Gastroesophageal sphincter (tissue), 4 donors: ENCODE measurements around the gene SEMA5B. TPM values are rescaled to one million over a fixed set of nuclear protein-coding genes. Genes with fewer than 3 reads are reported as not detected.

Source experiments
- ATAC-seq: fragments of 150-250 bp; one replicate; pipeline ENCODE4 v1.9.1; 2016; ENCODE audit warnings: mild to moderate bottlenecking, moderate library complexity
- H3K27ac ChIP-seq, 4 donors: fragments of 200-600 bp; sonication (generic) in 3 of 4; 1 replicate in 3 of 4; 2 replicates in 1 of 4; pipeline ENCODE4 v1.5.1; 2016 to 2019
- H3K27me3 ChIP-seq: fragments of 200-600 bp; sonication (generic); one replicate; pipeline ENCODE4 v1.5.1; 2019
- H3K36me3 ChIP-seq, 2 donors: fragments of 200-600 bp; sonication (generic); one replicate each; pipeline ENCODE4 v1.5.1; 2019; ENCODE audit warnings: control low read depth in 1 of 2
- H3K4me1 ChIP-seq, 3 donors: fragments of 200-600 bp; sonication (generic); 1 replicate in 2 of 3; 2 replicates in 1 of 3; pipeline ENCODE4 v1.5.1; 2016 to 2019; ENCODE audit warnings: control low read depth in 2 of 3
- H3K4me3 ChIP-seq, 2 donors: fragments of 200-600 bp; sonication (generic); one replicate each; pipeline ENCODE4 v1.5.1; 2019; ENCODE audit warnings: mild to moderate bottlenecking in 1 of 2, moderate library complexity in 1 of 2
- H3K9me3 ChIP-seq, 3 donors: fragments of 200-600 bp; sonication (generic); one replicate each; pipeline ENCODE4 v1.5.1; 2017 to 2019; ENCODE audit warnings: control low read depth in 2 of 3
- EP300 ChIP-seq: sonication (generic); formaldehyde crosslinking; IDR thresholded peaks from one replicate; pipeline ENCODE4 v1.6.1; 2017; ENCODE audit warnings: antibody characterized with exemption, mild to moderate bottlenecking
- POLR2A ChIP-seq, 2 donors: fragments of 450-650 bp; IDR thresholded peaks; one replicate each; pipeline ENCODE4 v1.6.1; 2017; ENCODE audit warnings: antibody characterized with exemption in 2 of 2, mild to moderate bottlenecking in 2 of 2, moderate library complexity in 1 of 2
- POLR2AphosphoS5 ChIP-seq: sonication (generic); formaldehyde crosslinking; IDR thresholded peaks from one replicate; pipeline ENCODE4 v1.6.1; 2017; ENCODE audit warnings: antibody characterized with exemption
- WGBS, 2 donors: methylation state at CpG; one replicate each; pipeline ENCODE4 v1.1.5; 2018; ENCODE audit warnings: low coverage in 1 of 2; 5-methylcytosine and 5-hydroxymethylcytosine counted together
- total RNA-seq, 4 donors: library from RNA; depleted of rRNA; stranded (reverse); fragments of >200 nt; gene quantifications; one replicate each; pipeline ENCODE4 v1.1.0, GENCODE V29; 2016
- TF ChIP-seq, protein P1 (sequence below), 4 experiments: fragments of 200-600 bp in 2 of 4; fragments of 450-650 bp in 2 of 4; sonication (generic) in 1 of 4; IDR thresholded peaks; one replicate each; pipeline ENCODE4 v1.5.1; 2017 to 2019; ENCODE audit warnings: antibody characterized with exemption in 4 of 4, mild to moderate bottlenecking in 2 of 4, moderate library complexity in 2 of 4

Gene SEMA5B
- total RNA-seq, 4 donors from 2014 or later: 0.31 to 0.69 (median 0.32) TPM; not detected in 1

DNA sequence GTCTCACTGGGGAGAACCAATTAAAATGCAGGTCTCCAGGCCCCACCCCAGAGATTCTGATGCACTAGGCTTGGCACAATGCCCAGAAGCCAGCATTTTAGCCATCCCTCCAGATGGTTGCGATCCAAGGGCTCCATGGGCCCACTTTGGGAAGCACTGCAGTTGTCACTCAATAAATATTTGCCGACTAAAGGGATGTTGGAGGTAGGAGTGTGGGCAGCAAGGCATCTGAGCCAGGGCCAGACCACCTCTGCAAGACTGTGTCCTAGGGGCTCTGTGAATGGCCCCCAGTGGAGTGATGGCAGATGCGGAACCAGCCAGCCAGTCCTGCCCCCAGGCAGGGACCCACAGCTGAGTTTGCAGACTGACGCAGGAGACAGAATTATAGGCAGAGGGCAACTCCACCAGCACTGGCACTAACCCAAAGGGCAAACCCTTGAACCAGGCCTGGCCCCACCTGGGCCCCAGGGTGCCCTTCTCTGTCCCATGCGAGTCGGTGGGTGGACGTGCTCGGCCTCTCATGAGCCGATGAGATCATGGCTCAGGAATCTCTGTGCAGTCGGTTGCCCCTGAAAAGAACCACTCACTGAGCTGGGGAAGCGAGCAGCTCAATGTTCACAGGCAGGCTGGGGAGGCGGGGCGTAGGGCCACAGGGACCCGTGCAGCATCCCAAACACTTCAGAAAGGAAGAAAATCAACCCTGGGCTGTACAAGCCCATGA lies 49.7 kb downstream of the SEMA5B start:
- Histone ChIP-seq H3K27me3 (no peaks in the 10 kb centered on the region), H3K4me3 (no peak overlapping the region), H3K4me1 (peaks cover 0 to 43% (median 24%) of the 10 kb centered on the region in 3 donors), H3K9me3 (no peaks in the 10 kb centered on the region), H3K36me3 (no peaks in the 10 kb centered on the region), H3K27ac (peak overlapping the region in 2 of 4 donors; percentile 17 to 33)
- WGBS, 2 donors: 60 to 80% methylated on average over 1 to 2 of the region's 14 CpGs
- no peak for TF ChIP-seq POLR2AphosphoS5
- no peak for TF ChIP-seq EP300
- TF ChIP-seq POLR2A (IDR thresholded peaks at IDR 0.05): no peak
- TF ChIP-seq, protein P1, sequence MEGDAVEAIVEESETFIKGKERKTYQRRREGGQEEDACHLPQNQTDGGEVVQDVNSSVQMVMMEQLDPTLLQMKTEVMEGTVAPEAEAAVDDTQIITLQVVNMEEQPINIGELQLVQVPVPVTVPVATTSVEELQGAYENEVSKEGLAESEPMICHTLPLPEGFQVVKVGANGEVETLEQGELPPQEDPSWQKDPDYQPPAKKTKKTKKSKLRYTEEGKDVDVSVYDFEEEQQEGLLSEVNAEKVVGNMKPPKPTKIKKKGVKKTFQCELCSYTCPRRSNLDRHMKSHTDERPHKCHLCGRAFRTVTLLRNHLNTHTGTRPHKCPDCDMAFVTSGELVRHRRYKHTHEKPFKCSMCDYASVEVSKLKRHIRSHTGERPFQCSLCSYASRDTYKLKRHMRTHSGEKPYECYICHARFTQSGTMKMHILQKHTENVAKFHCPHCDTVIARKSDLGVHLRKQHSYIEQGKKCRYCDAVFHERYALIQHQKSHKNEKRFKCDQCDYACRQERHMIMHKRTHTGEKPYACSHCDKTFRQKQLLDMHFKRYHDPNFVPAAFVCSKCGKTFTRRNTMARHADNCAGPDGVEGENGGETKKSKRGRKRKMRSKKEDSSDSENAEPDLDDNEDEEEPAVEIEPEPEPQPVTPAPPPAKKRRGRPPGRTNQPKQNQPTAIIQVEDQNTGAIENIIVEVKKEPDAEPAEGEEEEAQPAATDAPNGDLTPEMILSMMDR (IDR thresholded peaks at IDR 0.05): no peak
- ATAC-seq: no peak

DNA sequence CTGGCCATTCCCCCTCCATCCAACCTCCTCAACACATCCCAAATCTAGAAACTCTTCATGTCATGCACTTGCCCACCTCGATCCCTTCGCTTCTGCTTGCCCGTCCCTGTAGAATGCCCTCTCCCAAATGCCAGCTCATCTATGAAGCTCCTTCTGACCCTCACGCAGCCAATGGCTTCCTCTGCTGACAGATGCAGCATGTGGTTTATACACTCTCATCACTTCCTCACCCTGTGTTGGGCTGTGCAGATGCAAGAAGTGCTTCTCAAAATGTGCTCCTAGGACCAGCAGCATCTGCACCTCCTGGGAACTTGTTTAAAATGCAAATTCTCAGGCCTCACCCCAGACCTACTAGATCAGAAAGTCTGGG lies 51.7 kb downstream of the SEMA5B start:
- Histone ChIP-seq H3K4me3 (no peak overlapping the region), H3K36me3 (no peaks in the 10 kb centered on the region), H3K9me3 (no peaks in the 10 kb centered on the region), H3K4me1 (peaks cover 0 to 32% (median 19%) of the 10 kb centered on the region in 3 donors), H3K27ac (no peak overlapping the region), H3K27me3 (no peaks in the 10 kb centered on the region)
- no peak for TF ChIP-seq POLR2AphosphoS5
- no peak for TF ChIP-seq POLR2A (IDR thresholded peaks at IDR 0.05)
- TF ChIP-seq, protein P1 (IDR thresholded peaks at IDR 0.05): no peak
- TF ChIP-seq EP300: no peak
- 68 to 78% methylated on average over 4 of the region's 4 CpGs for WGBS, 2 donors
- ATAC-seq: no peak

DNA sequence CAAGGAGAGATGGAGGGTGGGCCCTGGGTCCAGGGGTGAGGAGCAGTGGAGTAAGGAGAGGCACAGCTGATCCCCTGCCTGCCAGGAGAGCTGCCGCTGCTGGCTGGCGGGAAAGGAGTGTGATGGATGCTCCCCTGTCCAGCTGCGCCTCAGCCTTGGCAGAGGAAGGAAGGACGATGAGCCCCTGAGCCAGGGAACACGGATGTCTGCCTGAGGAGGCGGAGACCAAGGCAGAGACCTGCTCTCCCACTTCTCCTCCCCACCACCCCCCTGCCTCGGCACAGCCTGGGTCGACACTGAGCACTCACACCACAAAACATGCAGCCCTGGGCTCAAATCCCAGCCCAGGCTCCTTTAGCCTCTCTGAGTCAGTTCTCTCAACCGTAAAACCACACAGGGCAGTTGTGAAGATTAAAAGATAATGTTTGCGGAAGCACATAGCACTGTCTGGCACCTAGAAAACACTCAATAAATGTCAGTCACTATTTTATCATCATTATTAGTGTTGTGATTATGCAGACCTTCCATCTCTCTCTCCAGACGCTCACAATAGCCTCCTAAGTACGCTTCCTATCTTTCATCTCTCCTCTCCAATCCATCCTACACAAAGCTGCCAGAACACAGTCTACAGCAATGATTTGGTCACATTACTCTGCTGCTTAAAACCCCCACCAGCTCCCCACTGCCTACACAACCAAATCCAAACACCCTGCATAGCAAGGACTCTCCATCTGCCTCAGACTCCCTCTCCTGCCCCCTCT lies 52.2 kb downstream of the SEMA5B start:
- no peaks in the 10 kb centered on the region for H3K27me3 ChIP-seq
- peaks cover 0 to 36% (median 19%) of the 10 kb centered on the region in 3 donors for H3K4me1 ChIP-seq
- no peak for TF ChIP-seq POLR2A (IDR thresholded peaks at IDR 0.05)
- TF ChIP-seq EP300: no peak
- TF ChIP-seq, protein P1 (IDR thresholded peaks at IDR 0.05): no peak
- TF ChIP-seq POLR2AphosphoS5: no peak
- peak overlapping the region in 3 of 4 donors; percentile 24 to 42 (median 33) for H3K27ac ChIP-seq
- 18 to 34% methylated on average over 6 to 9 of the region's 12 CpGs for WGBS, 2 donors
- no peak overlapping the region for H3K4me3 ChIP-seq
- H3K36me3 ChIP-seq: no peaks in the 10 kb centered on the region
- H3K9me3 ChIP-seq: no peaks in the 10 kb centered on the region
- peak; percentile 49 for ATAC-seq

DNA sequence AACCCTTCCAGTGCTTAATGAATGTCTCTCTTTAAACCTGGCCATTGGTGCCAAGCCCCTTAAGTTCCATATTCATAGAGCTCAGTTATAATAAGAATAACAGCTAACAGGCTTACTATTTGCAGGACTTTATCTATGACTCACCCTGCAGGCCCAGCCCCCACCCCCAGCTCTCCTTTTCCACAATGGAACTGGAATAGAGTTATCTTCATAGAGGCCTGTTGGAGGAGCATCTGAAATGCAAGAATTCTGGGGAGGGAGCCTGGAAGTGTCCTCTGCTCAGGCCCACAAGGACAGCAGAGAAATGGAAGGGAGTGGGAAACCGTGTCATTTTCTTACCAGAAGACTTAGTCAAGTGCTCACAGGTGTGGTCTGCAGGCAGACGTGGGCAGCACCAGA lies 52.8 kb downstream of the SEMA5B start:
- ATAC-seq: no peak
- H3K4me3 ChIP-seq: no peak overlapping the region
- H3K27me3 ChIP-seq: no peaks in the 10 kb centered on the region
- TF ChIP-seq, protein P1 (IDR thresholded peaks at IDR 0.05): no peak
- TF ChIP-seq POLR2AphosphoS5 (no peak), POLR2A (IDR thresholded peaks at IDR 0.05) (no peak), EP300 (no peak)
- H3K9me3 ChIP-seq: no peaks in the 10 kb centered on the region
- H3K27ac ChIP-seq: peak overlapping the region in 3 of 4 donors; percentile 24 to 42 (median 33)
- 33% methylated on average over 2 of the region's 2 CpGs; no CpG with 5 or more reads in 1 of the 2 donors for WGBS, 2 donors
- peaks cover 0 to 42% (median 20%) of the 10 kb centered on the region in 3 donors for H3K4me1 ChIP-seq
- H3K36me3 ChIP-seq: no peaks in the 10 kb centered on the region
